Endothelial cell of umbilical vein (primary cell): Measurements from ENCODE around the gene DUSP28. TPM values are rescaled to one million over a fixed set of nuclear protein-coding genes. Genes with fewer than 3 reads are reported as not detected.

Experiments
- BruUV-seq: library from RNA; stranded (reverse); fragments of 400-500 nt; replicated peaks from 2 replicates; lab custom pipeline; 2021; lab: Mats Ljungman, UMichigan
- CTCF ChIA-PET: fragments of 300-600, 350-600 bp; sonication (Branson Sonifier 250); formaldehyde crosslinking; loops from one replicate; lab custom pipeline; 2021; ENCODE audit warnings: antibody characterized with exemption, inconsistent platforms; lab: Charles Lee
- POLR2A ChIA-PET: fragments of 300-600, 350-600 bp; sonication (Branson Sonifier 250); formaldehyde crosslinking; loops from one replicate; lab custom pipeline; 2021; ENCODE audit warnings: antibody characterized with exemption, inconsistent platforms; lab: Charles Lee
- DNase-seq: peaks from one replicate; pipeline ENCODE4 v3.0.0-alpha.2; 2011; ENCODE audit warnings: low read depth, low spot score
- FAIRE-seq: peaks from 2 replicates; lab custom pipeline; 2011; peaks lifted over from hg19 to GRCh38; lab: Jason Lieb, UNC
- H2AFZ ChIP-seq: 2 replicates; pipeline ENCODE4 v1.6.0; 2012; ENCODE audit warnings: low read depth, low read length, control low read depth, inconsistent platforms
- H3K27ac ChIP-seq: 2 replicates; pipeline ENCODE4 v1.5.1; 2011; ENCODE audit warnings: low read depth, mild to moderate bottlenecking, control low read depth, low read length, moderate library complexity; ENCODE audit not compliant: insufficient read depth
- H3K27me3 ChIP-seq, 2 experiments: 2 replicates each; pipeline versions ENCODE4 v1.6.0 to v1.6.1; 2011; ENCODE audit warnings: low read length in 2 of 2, mixed read lengths in 1 of 2; ENCODE audit not compliant: control insufficient read depth in 2 of 2, insufficient read depth in 2 of 2
- H3K36me3 ChIP-seq, 2 experiments: 2 replicates in 1 of 2; 3 replicates in 1 of 2; pipeline ENCODE4 v1.5.1; 2011; ENCODE audit warnings: low read length in 2 of 2, mild to moderate bottlenecking in 1 of 2, moderate library complexity in 1 of 2; ENCODE audit not compliant: control insufficient read depth in 2 of 2, insufficient read depth in 2 of 2; ENCODE audit errors: extremely low read depth in 1 of 2
- H3K4me1 ChIP-seq: 3 replicates; pipeline ENCODE4 v1.5.1; 2011; ENCODE audit warnings: mild to moderate bottlenecking, low read length; ENCODE audit not compliant: control insufficient read depth, insufficient read depth; ENCODE audit errors: extremely low read depth
- H3K4me2 ChIP-seq: 2 replicates; pipeline ENCODE4 v1.6.1; 2011; ENCODE audit warnings: low read length, control low read depth, mixed read lengths; ENCODE audit not compliant: insufficient read depth
- H3K4me3 ChIP-seq, 3 experiments: fragments of 200-600 bp in 1 of 3; sonication (generic), shearing (Covaris generic) in 1 of 3; replicated peaks in 1 of 3; 2 replicates each; pipeline ENCODE4 v1.5.1; 2011 to 2016; ENCODE audit warnings: control low read depth in 3 of 3, low read length in 3 of 3, mild to moderate bottlenecking in 2 of 3, inconsistent platforms in 1 of 3, low read depth in 1 of 3, moderate library complexity in 1 of 3; ENCODE audit not compliant: insufficient read depth in 1 of 3
- H3K79me2 ChIP-seq: 2 replicates; pipeline ENCODE4 v1.6.0; 2012; ENCODE audit warnings: low read length, inconsistent platforms; ENCODE audit not compliant: control insufficient read depth, insufficient read depth
- H3K9ac ChIP-seq: replicated peaks from 2 replicates; pipeline ENCODE3; 2011; ENCODE audit warnings: low read length, control low read depth; ENCODE audit not compliant: insufficient read depth; ENCODE audit errors: extremely low read depth
- H3K9me1 ChIP-seq: replicated peaks from 3 replicates; pipeline ENCODE4 v1.6.0; 2011; ENCODE audit warnings: mild to moderate bottlenecking, low read length; ENCODE audit not compliant: control insufficient read depth, insufficient read depth; ENCODE audit errors: extremely low read depth
- H3K9me3 ChIP-seq: replicated peaks from 2 replicates; pipeline ENCODE4 v1.5.1; 2012; ENCODE audit warnings: low read length, inconsistent platforms; ENCODE audit not compliant: control insufficient read depth, insufficient read depth
- H4K20me1 ChIP-seq: replicated peaks from 2 replicates; pipeline ENCODE3; 2011; ENCODE audit warnings: mild to moderate bottlenecking, low read length; ENCODE audit not compliant: control insufficient read depth, insufficient read depth; ENCODE audit errors: extremely low read depth
- EZH2 ChIP-seq: IDR thresholded peaks from 2 replicates; pipeline ENCODE4 v1.6.1; 2012; ENCODE audit warnings: borderline replicate concordance, low read depth, mild to moderate bottlenecking, moderate library complexity, low read length, inconsistent platforms; ENCODE audit not compliant: severe bottlenecking
- FOS ChIP-seq: IDR thresholded peaks from 2 replicates; pipeline ENCODE4 v1.6.1; 2011; ENCODE audit warnings: mild to moderate bottlenecking, low read length, moderate library complexity, borderline replicate concordance; ENCODE audit not compliant: insufficient read depth
- GATA2 ChIP-seq: IDR thresholded peaks from 2 replicates; pipeline ENCODE4 v1.7.0; 2011; ENCODE audit warnings: low read depth, mild to moderate bottlenecking, moderate library complexity, mixed read lengths, low read length; ENCODE audit not compliant: insufficient read length, insufficient read depth
- JUN ChIP-seq: IDR thresholded peaks from 2 replicates; pipeline ENCODE4 v1.6.1; 2011; ENCODE audit warnings: borderline replicate concordance, low read depth; ENCODE audit not compliant: insufficient read length, insufficient read depth
- MYC ChIP-seq: IDR thresholded peaks from one replicate; pipeline ENCODE4 v1.6.1; 2011; ENCODE audit warnings: mild to moderate bottlenecking, low read depth, low read length
- POLR2A ChIP-seq: IDR thresholded peaks from 2 replicates; pipeline ENCODE4 v1.6.1; 2012; ENCODE audit warnings: low read depth, mild to moderate bottlenecking, control low read depth, low read length
- POLR2AphosphoS5 ChIP-seq: IDR thresholded peaks from 2 replicates; pipeline ENCODE4 v1.6.1; 2012; ENCODE audit warnings: low read depth, mild to moderate bottlenecking, control low read depth, low read length, moderate library complexity; ENCODE audit not compliant: insufficient read depth
- dilution Hi-C: fragments of 300-500 bp; cut with MboI; formaldehyde crosslinking; loops from one replicate; pipeline ENCODE4 v1.15.0; 2019; ENCODE audit warnings: low sequenced_read_pairs; ENCODE audit not compliant: extremely low pct_ligation_motif_present
- intact Hi-C: fragments of 100-400 bp; cut with micrococcal nuclease; formaldehyde crosslinking; loops from one replicate; pipeline ENCODE4 v1.10.0; 2022
- polyA plus RNA-seq, 4 experiments: library from polyadenylated mRNA; depleted of rRNA in 3 of 4; stranded (reverse) in 3 of 4; unstranded in 1 of 4; fragments of >200 nt; gene quantifications; 2 replicates each; pipeline versions ENCODE4 v1.2.1 to v1.2.3, GENCODE V29; 2011 to 2012; ENCODE audit warnings: missing spikeins in 1 of 4
- total RNA-seq: library from RNA; stranded (reverse); gene quantifications from 2 replicates; pipeline ENCODE4 v1.2.3, GENCODE V29; 2021
- TF ChIP-seq, protein P1 (sequence below): IDR thresholded peaks from 2 replicates; pipeline ENCODE4 v1.6.1; 2011; ENCODE audit not compliant: insufficient read depth, insufficient read length
- TF ChIP-seq, protein P2 (sequence below), 2 donors: IDR thresholded peaks; 1 replicate in 1 of 2; 2 replicates in 1 of 2; pipeline ENCODE4 v1.5.1; 2011; ENCODE audit warnings: low read length in 2 of 2, mild to moderate bottlenecking in 2 of 2, moderate library complexity in 2 of 2, control low read depth in 1 of 2, inconsistent platforms in 1 of 2, low read depth in 1 of 2; ENCODE audit not compliant: insufficient read depth in 1 of 2; ENCODE audit errors: extremely low read depth in 1 of 2

The DUSP28 gene
- total and polyA plus RNA-seq, 2 donors (not counting 3 experiments of a cell fraction or from before 2014, with no cell fraction given) = 2.2 to 4.3 TPM

GRCh38 chr2:240558236-240558761 is 1.9 kb upstream of the DUSP28 start:
- Histone ChIP-seq H3K36me3 (peaks cover 0 to 2% of the 10 kb centered on the region in 2 experiments), H3K27ac (no peak overlapping the region), H3K4me3 (no peak overlapping the region), H3K79me2 (peaks cover 13% of the 10 kb centered on the region), H3K27me3 (no peaks in the 10 kb centered on the region), H3K9me1 (no peaks in the 10 kb centered on the region), H3K4me1 (peaks cover 34% of the 10 kb centered on the region), H2AFZ (no peak overlapping the region), H3K9ac (no peak overlapping the region), H4K20me1 (no peaks in the 10 kb centered on the region), H3K9me3 (no peaks in the 10 kb centered on the region), H3K4me2 (peak overlapping the region; percentile 49)
- dilution Hi-C loops = no loop called here
- ChIA-PET POLR2A (no interaction called here), CTCF (interaction anchor here (1.6 to 4.3 kb wide), 4 partner anchors 8 to 44 kb away, joined by 4 to 22 read pairs (median 12); partner anchors contain the start of gene CAPN10)
- intact Hi-C loops = no loop called here
- TF ChIP-seq, protein P1, sequence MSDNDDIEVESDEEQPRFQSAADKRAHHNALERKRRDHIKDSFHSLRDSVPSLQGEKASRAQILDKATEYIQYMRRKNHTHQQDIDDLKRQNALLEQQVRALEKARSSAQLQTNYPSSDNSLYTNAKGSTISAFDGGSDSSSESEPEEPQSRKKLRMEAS = no peak
- TF ChIP-seq JUN (no peak), GATA2 (no peak), POLR2A (no peak), FOS (no peak), POLR2AphosphoS5 (no peak), MYC (no peak), EZH2 (no peak)
- TF ChIP-seq, protein P2, sequence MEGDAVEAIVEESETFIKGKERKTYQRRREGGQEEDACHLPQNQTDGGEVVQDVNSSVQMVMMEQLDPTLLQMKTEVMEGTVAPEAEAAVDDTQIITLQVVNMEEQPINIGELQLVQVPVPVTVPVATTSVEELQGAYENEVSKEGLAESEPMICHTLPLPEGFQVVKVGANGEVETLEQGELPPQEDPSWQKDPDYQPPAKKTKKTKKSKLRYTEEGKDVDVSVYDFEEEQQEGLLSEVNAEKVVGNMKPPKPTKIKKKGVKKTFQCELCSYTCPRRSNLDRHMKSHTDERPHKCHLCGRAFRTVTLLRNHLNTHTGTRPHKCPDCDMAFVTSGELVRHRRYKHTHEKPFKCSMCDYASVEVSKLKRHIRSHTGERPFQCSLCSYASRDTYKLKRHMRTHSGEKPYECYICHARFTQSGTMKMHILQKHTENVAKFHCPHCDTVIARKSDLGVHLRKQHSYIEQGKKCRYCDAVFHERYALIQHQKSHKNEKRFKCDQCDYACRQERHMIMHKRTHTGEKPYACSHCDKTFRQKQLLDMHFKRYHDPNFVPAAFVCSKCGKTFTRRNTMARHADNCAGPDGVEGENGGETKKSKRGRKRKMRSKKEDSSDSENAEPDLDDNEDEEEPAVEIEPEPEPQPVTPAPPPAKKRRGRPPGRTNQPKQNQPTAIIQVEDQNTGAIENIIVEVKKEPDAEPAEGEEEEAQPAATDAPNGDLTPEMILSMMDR (IDR thresholded peaks at IDR 0.05; ENCODE audit: extremely low read depth in 1 of 2, insufficient read depth in 1 of 2, low read depth in 1 of 2, low read length in 2 of 2) = no peak
- no peak for FAIRE-seq
- BruUV-seq = no TSS peak
- no peak for DNase-seq
